Fibroblast of skin of back (primary cell): ENCODE measurements around the gene KCNJ6.
"Not testable (repeated sequence)": the region's sequence is repeated elsewhere in the genome, so short reads cannot be mapped to it uniquely, and the experiment has no call there.

Source experiments
- DNase-seq: peaks from one replicate; pipeline ENCODE4 v3.0.0-alpha.2; 2013

The KCNJ6 gene

GRCh38 chr21:37712569-37712934, 203.7 kb downstream of the KCNJ6 start:
- DNase-seq, result not testable (repeated sequence)

GRCh38 chr21:37711836-37712568, 204.3 kb downstream of the KCNJ6 start:
- DNase-seq, result peak; percentile 80

- DNase-seq, result no peak
Measured at GRCh38 chr21:37711286-37711829, 204.9 kb downstream of the KCNJ6 start.

- peak; percentile 36 for DNase-seq
Measured at GRCh38 chr21:37710546-37711285, 205.5 kb downstream of the KCNJ6 start.

GRCh38 chr21:37704751-37705150, 211.5 kb downstream of the KCNJ6 start:
- no peak for DNase-seq

GRCh38 chr21:37702241-37702640, 214.0 kb downstream of the KCNJ6 start:
- DNase-seq, result no peak

GRCh38 chr21:37700641-37701202, 215.5 kb downstream of the KCNJ6 start:
- DNase-seq, result peak; percentile 85

- no peak for DNase-seq
Measured at GRCh38 chr21:37699024-37699775, 217.1 kb downstream of the KCNJ6 start.

- DNase-seq, result no peak
Measured at GRCh38 chr21:37696936-37697335, 219.3 kb downstream of the KCNJ6 start.

- peak; percentile 32 for DNase-seq
Measured at GRCh38 chr21:37695111-37695510, 221.1 kb downstream of the KCNJ6 start.

GRCh38 chr21:37688952-37689659, 227.2 kb downstream of the KCNJ6 start:
- no peak for DNase-seq

- DNase-seq, result no peak
Measured at GRCh38 chr21:37686991-37687810, 229.1 kb downstream of the KCNJ6 start.

GRCh38 chr21:37684547-37684946, 231.7 kb downstream of the KCNJ6 start:
- no peak for DNase-seq

- DNase-seq, result no peak
Measured at GRCh38 chr21:37684115-37684493, 232.2 kb downstream of the KCNJ6 start.

GRCh38 chr21:37683396-37684114, 232.7 kb downstream of the KCNJ6 start:
- no peak for DNase-seq

- DNase-seq, result peak; percentile 87
Measured at GRCh38 chr21:37682966-37683365, 233.3 kb downstream of the KCNJ6 start.

GRCh38 chr21:37677006-37677405, 239.3 kb downstream of the KCNJ6 start:
- DNase-seq, result no peak

- peak; percentile 28 for DNase-seq
Measured at GRCh38 chr21:37675202-37675801, 241.0 kb downstream of the KCNJ6 start.

GRCh38 chr21:37673801-37674575, 242.3 kb downstream of the KCNJ6 start:
- no peak for DNase-seq
